OCI-LY7 (cell line): ENCODE results near the gene OMG.

ENCODE experiments used
- CTCF ChIP-seq: fragments of 200-600 bp; sonication (generic); conservative IDR thresholded peaks from 2 replicates; pipeline ENCODE4 v1.5.1; 2014; ENCODE audit warnings: mild to moderate bottlenecking, antibody characterized with exemption, low read length, moderate library complexity, mixed read lengths
- EZH2phosphoT487 ChIP-seq: fragments of 200-600 bp; sonication (generic); IDR thresholded peaks from 2 replicates; pipeline ENCODE4 v1.6.1; 2018; ENCODE audit warnings: low read depth, borderline replicate concordance, mild to moderate bottlenecking, mixed run types, antibody characterized with exemption, low read length, moderate library complexity, mixed read lengths

DNA sequence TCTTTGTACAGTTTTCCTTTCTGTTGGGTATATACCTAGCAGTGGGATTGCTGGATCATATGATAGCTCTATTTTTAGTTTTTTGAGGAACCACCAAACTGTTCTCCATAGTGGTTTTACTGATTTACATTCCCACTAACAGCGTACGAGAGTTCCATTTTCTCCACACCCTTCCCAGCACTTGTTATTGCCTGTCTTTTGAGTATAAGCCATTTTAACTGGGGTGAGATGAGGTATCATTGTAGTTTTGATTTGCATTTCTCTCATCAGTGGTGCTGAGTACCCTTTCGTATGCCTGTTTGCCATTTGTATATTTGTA is 17.7 kb upstream of the OMG start:
- TF ChIP-seq CTCF (no peak), EZH2phosphoT487 (no peak)
